HG03175 (cell line): ENCODE data around the gene CWC27.
"Not testable (repeated sequence)": the region's sequence is repeated elsewhere in the genome, so short reads cannot be mapped to it uniquely, and the experiment has no call there.

Experiments
- ATAC-seq: cut with Tn5 transposase; IDR thresholded peaks from one replicate; pipeline ENCODE4 v1.9.1; 2021; ENCODE audit warnings: mild to moderate bottlenecking, moderate library complexity; ENCODE audit not compliant: unreplicated experiment

Gene CWC27

GRCh38 chr5:64914396-64914795 is 145.7 kb downstream of the CWC27 start:
- no peak for ATAC-seq

GRCh38 chr5:64918083-64918482 is 149.4 kb downstream of the CWC27 start:
- no peak for ATAC-seq

- ATAC-seq = no peak
Measured at GRCh38 chr5:64921386-64921785, 152.7 kb downstream of the CWC27 start.

- ATAC-seq = no peak
Measured at GRCh38 chr5:64923151-64923685, 154.5 kb downstream of the CWC27 start.

GRCh38 chr5:64925123-64925522 is 156.4 kb downstream of the CWC27 start:
- no peak for ATAC-seq

GRCh38 chr5:64929833-64930232 is 161.1 kb downstream of the CWC27 start:
- ATAC-seq = no peak

GRCh38 chr5:64930672-64931318 is 162.1 kb downstream of the CWC27 start:
- no peak for ATAC-seq

DNA sequence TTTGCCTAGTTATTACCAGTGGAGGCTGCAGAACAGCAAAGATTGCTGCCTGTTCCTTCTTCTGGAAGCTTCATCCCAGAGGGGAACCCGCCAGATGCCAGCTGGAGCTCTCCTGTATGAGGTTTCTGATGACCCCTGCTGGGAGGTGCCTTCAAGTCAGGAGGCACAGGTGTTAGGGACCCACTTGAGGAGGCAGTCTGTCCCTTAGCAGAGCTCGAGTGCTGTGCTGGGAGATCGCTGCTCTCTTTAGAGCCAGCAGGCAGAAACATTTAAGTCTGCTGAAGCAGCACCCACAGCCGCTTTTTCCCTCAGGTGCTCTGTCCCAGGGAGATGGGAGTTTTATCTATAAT is 170.7 kb downstream of the CWC27 start:
- not testable (repeated sequence) for ATAC-seq

DNA sequence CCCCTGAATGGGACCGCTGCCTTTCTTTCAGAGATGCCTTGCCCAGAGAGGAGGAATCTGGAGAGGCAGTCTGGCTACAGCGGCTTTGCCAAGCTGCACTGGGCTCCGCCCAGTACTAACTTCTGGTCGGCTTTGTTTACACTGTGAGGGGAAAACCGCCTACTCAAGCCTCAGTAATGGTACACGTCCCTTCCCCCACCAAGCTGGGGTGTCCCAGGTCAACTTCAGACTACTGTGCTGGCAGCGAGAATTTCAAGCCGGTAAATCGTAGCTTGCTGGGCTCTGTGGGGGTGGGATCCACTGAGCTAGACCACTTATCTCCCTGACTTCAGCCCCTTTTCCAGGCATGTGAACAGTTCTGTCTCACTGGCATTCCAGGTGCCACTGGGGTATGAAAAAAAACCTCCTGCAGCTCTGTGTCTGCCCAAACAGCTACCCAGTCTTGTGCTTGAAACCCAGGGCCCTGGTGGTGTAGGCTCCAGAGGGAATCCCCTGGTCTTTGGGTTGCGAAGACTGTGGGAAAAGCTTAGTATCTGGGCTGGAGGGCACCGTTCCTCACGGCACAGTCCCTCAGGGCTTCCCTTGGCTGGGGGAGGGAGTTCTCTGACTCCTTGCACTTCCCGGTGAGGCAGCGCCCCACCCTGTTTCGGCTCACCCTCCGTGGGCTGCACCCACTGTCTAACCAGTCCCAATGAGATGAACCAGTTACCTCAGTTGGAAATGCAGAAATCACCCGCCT is 171.2 kb downstream of the CWC27 start:
- no peak for ATAC-seq

GRCh38 chr5:64942460-64942859 is 173.7 kb downstream of the CWC27 start:
- ATAC-seq = no peak

DNA sequence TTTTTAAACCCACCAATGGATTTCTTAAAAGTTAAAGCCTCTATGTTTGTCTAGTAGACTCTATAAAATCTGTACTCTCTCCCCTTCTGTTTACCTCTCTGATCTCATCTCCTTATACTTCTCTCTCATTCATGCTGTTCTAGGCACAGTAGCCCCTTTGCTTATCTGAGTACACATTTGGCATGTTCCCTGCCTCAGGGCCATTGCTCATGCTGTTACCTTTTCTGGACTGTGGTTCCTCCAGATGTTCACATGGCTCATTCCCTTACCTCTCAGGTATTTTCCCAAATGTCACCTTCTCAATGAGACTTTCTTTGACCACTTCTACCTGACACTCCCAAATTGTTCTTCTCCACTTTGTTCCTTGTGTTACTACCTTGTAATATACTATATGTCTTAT is 176.1 kb downstream of the CWC27 start:
- no peak for ATAC-seq

GRCh38 chr5:64947031-64947430 is 178.3 kb downstream of the CWC27 start:
- no peak for ATAC-seq

DNA sequence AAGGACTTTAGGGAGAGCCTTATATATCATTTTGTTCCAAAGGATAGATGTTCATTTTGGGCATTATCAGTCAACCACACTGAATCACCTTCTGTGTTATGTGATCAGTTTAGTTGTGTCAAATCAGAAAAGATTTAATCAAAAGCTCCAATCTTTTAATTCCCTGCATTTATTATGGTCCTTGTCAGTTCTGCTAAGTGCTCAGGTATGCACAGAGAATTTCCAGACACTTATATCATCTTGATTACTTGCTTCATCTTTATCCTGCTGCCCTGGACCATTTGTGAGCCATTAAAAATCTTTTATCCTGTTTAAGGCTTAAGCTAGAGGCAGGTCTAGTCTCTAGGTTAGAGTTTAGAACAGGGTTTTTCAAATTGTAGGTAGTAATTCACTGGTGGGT is 179.1 kb downstream of the CWC27 start:
- ATAC-seq = no peak

DNA sequence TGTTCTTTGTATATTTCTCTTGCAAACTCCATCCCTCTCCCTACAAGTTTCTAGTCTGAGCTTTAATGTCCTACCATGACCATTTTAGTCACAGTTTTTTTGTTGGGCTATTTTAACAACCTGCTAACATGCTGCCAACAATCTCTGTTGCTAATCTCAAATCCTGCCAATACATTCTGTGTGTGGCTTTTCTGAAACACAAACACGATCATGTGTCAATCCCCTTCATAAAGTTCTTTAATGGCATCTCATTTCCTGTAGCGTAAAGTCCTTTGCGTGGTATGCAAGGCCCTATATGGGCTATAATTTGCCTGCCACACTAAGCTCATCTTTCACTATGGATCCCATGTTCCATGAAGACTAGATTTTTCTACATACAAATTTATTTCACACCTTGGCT is 180.6 kb downstream of the CWC27 start:
- no peak for ATAC-seq

GRCh38 chr5:64952951-64953673 is 184.4 kb downstream of the CWC27 start:
- ATAC-seq = no peak

- no peak for ATAC-seq
Measured at GRCh38 chr5:64954518-64954917, 185.8 kb downstream of the CWC27 start.

DNA sequence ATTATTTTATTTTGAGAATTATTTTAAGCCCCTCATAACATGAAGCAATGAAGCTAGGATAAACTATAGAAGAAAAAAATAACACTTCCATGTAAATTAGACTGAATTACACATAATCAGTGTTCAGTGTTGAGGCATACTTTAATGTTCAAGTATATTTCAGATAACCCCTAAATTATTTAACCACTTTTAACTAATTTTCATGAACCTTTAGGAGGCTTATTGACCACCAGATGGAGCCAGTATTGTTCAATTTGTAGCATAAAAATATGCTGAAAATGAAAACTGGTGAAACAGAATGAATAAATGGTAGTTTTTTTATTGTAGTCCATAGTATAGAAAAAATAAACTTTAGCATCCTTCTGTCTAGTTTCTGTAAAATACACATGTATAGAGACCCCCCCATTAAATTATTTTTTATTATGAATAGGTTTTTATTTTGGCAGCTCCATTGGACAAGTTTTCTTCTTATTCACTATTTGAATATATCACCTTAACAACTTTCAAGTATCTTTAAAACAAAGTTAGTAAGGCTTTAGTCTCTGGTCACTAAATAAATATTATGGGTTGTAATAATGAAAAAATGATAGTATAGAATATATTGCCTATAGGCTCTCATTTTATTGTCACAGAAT is 190.1 kb downstream of the CWC27 start:
- no peak for ATAC-seq

GRCh38 chr5:64963278-64963677 is 194.5 kb downstream of the CWC27 start:
- ATAC-seq = no peak

DNA sequence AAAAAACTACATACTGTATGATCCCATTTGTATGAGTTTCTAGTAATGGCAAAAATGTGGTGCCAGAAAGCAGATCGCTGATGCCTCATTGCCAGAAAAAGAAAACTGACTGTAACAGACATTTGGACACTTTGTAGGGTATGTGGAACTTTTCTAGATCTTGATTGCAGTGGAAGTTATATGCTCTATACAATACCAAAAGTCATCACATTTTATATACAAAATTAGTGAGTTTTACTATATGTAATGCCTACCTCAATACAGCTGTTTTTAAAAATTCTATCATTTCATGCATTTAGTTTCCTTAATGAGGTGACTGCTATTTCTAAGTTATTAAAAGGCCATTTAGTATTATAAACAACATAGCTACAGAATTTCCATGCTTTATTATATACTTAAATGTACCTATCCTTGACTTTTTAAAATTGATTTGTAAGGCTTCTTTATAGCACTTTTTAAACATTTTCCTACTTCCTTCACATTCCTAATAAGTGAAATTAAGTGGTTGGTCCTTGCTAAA is 199.9 kb downstream of the CWC27 start:
- ATAC-seq = no peak

DNA sequence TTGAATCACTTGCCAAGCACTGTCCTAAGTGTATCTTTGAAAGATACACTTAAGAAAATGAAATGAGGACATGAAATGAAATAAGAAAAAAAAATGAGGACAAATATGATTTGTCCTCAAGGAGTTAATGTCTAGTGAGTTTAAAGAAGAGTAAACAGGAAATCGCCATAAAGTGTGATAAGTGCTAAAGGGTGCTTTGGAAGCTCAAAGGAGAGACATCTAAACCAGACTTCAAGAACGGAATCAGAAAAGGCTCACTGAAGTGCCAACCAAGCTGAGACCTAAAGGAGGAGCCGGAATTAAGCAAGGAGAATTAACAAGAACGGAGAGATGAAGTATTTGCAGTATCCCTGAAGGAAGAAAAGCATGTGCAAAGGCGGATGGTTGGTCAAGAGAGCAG is 200.8 kb downstream of the CWC27 start:
- no peak for ATAC-seq

DNA sequence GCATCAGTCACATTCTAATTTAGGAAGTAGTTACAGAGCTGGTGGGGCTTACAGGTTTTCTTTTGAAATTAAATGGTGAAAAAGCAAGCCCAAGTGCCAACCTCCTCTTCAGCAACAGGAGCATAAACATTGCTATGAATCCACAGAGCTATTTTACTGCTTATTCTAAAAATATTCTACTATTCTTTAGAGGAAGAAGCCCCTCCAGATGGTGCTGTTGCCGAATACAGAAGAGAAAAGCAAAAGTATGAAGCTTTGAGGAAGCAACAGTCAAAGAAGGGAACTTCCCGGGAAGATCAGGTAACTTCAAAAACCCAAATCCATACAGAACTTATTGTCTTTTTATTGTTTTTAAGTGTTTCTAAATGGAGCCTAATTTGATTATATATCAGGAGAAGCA is 202.8 kb downstream of the CWC27 start:
- ATAC-seq = no peak
